Measurements from ENCODE around the gene RASSF9. TPM values are rescaled to one million over a fixed set of nuclear protein-coding genes. Genes with fewer than 3 reads are reported as not detected.

Gene RASSF9
- total RNA-seq, 4 donors from 2014 or later, result 2.4 to 3.6 (median 3.2) TPM

DNA sequence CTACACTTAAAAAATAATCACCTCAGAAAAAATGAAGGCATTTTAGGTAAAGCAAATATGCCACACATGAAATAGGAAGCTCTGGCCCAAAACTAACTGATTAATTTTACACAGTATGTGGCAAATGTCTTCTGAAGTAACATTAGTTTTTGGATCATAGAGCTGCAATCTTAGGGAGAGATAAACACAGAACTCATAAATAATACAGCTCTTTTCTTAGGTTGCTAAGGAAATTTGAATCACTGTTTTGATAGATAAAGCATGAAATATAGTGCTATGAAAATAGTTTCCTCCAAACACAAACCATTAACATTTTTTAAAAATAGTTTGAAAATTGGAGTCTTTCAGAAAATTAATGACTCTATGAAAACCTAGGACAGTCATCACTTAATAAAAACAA is 15.0 kb downstream of the RASSF9 start:
- DNase-seq (ENCODE audit: low spot score in 2 of 2), result no peak
- no peaks in the 10 kb centered on the region for H3K9me3 ChIP-seq
- H3K27me3 ChIP-seq, result no peaks in the 10 kb centered on the region
- no peaks in the 10 kb centered on the region for H3K4me1 ChIP-seq
- no peaks in the 10 kb centered on the region for H3K36me3 ChIP-seq
- no peak overlapping the region for H3K4me3 ChIP-seq
- no peak overlapping the region for H3K27ac ChIP-seq
- TF ChIP-seq POLR2A (IDR thresholded peaks at IDR 0.05) (no peak), EP300 (IDR thresholded peaks at IDR 0.05) (no peak)
- TF ChIP-seq, protein P1, sequence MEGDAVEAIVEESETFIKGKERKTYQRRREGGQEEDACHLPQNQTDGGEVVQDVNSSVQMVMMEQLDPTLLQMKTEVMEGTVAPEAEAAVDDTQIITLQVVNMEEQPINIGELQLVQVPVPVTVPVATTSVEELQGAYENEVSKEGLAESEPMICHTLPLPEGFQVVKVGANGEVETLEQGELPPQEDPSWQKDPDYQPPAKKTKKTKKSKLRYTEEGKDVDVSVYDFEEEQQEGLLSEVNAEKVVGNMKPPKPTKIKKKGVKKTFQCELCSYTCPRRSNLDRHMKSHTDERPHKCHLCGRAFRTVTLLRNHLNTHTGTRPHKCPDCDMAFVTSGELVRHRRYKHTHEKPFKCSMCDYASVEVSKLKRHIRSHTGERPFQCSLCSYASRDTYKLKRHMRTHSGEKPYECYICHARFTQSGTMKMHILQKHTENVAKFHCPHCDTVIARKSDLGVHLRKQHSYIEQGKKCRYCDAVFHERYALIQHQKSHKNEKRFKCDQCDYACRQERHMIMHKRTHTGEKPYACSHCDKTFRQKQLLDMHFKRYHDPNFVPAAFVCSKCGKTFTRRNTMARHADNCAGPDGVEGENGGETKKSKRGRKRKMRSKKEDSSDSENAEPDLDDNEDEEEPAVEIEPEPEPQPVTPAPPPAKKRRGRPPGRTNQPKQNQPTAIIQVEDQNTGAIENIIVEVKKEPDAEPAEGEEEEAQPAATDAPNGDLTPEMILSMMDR (IDR thresholded peaks at IDR 0.05), result no peak

DNA sequence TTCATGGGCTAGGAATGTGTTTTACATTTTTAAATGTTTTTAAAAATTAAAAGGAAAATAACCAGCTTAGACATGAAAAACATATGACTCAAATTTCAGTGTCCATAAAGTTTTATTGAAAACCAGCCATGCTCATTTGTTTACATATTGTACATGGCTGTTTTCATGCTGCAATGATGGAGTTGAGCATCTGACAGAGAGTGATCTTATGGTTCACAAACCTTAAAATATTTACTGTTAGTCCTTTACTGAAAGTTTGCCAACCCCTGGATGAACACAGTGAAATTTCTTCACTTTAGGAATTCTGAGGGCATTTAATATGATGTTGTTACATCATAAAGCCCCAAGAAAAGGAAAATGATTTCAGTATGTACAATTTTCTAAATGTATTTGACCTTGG is 16.1 kb downstream of the RASSF9 start:
- no peak for TF ChIP-seq EP300 (IDR thresholded peaks at IDR 0.05)
- TF ChIP-seq, protein P1 (IDR thresholded peaks at IDR 0.05), result no peak
- TF ChIP-seq POLR2A (IDR thresholded peaks at IDR 0.05), result no peak
- DNase-seq (ENCODE audit: low spot score in 2 of 2), result no peak
- Histone ChIP-seq H3K4me3 (no peak overlapping the region), H3K36me3 (no peaks in the 10 kb centered on the region), H3K4me1 (no peaks in the 10 kb centered on the region), H3K27ac (no peak overlapping the region), H3K9me3 (no peaks in the 10 kb centered on the region), H3K27me3 (no peaks in the 10 kb centered on the region)

DNA sequence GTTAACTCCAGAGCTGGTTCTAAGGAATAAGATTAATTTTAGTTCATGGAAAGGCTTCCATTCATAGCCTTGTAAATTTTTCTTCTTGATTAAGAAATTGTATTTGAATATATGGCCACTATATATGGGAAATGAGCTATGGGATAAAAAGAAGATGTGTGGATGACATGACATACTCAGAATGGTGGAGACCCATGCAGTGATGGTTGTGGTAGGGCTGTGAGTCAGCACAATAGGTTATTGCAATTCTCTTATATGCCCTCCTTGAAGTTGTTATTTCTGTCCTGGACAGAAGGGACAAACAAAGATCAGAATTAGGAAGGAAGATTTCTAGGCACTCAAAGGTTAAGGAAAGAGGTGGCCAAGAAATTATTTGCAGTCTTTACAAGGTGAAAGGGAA is 21.5 kb downstream of the RASSF9 start:
- Histone ChIP-seq H3K27ac (no peak overlapping the region), H3K9me3 (no peaks in the 10 kb centered on the region), H3K4me3 (no peak overlapping the region), H3K27me3 (no peaks in the 10 kb centered on the region), H3K36me3 (no peaks in the 10 kb centered on the region), H3K4me1 (no peaks in the 10 kb centered on the region)
- DNase-seq (ENCODE audit: low spot score in 2 of 2), result no peak
- TF ChIP-seq, protein P1 (IDR thresholded peaks at IDR 0.05), result no peak
- TF ChIP-seq EP300 (IDR thresholded peaks at IDR 0.05) (no peak), POLR2A (IDR thresholded peaks at IDR 0.05) (no peak)

DNA sequence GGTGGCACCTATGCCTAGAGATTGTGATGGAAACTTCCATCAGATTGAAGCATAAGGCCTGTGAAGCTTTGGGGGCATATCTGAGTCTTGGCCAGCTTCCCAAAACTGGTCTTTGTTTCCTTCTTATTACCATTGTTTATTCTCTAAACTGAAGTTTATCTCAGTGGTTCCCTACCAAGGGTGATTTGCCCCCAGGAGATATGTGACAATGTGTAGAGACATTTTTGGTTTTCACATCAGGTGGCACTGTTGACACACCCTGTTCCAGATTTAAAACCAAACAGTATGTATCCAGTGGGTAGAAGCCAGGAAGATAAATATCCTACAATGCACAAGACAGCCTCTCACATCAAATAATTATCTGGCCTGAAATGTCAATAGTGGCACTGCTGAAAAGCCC is 22.1 kb downstream of the RASSF9 start:
- H3K27ac ChIP-seq, result no peak overlapping the region

DNA sequence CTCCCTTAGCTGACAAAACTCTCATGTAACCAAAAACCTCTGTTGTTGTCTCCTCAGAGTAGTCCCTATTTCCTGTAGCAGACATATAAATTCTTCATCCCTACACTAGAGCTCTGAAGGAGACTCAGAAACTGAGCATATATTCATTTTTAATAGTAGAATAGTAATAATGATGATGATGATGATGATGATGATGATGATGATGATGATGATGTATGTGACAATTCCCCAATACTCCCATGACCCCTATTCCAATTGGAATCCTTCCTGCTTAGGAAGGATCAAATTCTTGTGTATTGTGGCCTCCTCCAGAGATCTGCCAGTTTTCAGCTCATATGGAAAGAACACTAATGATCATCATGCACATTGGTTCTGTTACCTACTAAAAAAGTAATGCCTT is 26.7 kb downstream of the RASSF9 start:
- no peak for TF ChIP-seq POLR2A (IDR thresholded peaks at IDR 0.05)
- TF ChIP-seq, protein P1 (IDR thresholded peaks at IDR 0.05), result no peak
- TF ChIP-seq EP300 (IDR thresholded peaks at IDR 0.05), result no peak
- no peaks in the 10 kb centered on the region for H3K27me3 ChIP-seq

More for the DNA sequence above, 22.1 kb downstream of the RASSF9 start:
- no peak for DNase-seq (ENCODE audit: low spot score in 2 of 2)
- Histone ChIP-seq H3K4me1 (no peaks in the 10 kb centered on the region), H3K9me3 (no peaks in the 10 kb centered on the region), H3K4me3 (no peak overlapping the region), H3K36me3 (no peaks in the 10 kb centered on the region), H3K27me3 (no peaks in the 10 kb centered on the region)
- TF ChIP-seq EP300 (IDR thresholded peaks at IDR 0.05), result no peak
- TF ChIP-seq, protein P1 (IDR thresholded peaks at IDR 0.05), result no peak
- no peak for TF ChIP-seq POLR2A (IDR thresholded peaks at IDR 0.05)

More for the DNA sequence above, 26.7 kb downstream of the RASSF9 start:
- H3K4me1 ChIP-seq, result no peaks in the 10 kb centered on the region
- H3K9me3 ChIP-seq, result no peaks in the 10 kb centered on the region
- DNase-seq (ENCODE audit: low spot score in 2 of 2), result no peak
- H3K27ac ChIP-seq, result no peak overlapping the region
- H3K4me3 ChIP-seq, result no peak overlapping the region
- peaks cover 0 to 5% (median 0%) of the 10 kb centered on the region in 3 donors for H3K36me3 ChIP-seq
